NCI-H2171 treated with DMSO at 0.1 percent for 48 hours (cell line): ENCODE measurements around the gene ZNF524.

Source experiments
- DNase-seq: peaks from one replicate; lab custom pipeline; 2025; lab: John Stamatoyannopoulos, UW

ZNF524 gene

GRCh38 chr19:55620410-55621204 lies 20.5 kb downstream of the ZNF524 start:
- no peak for DNase-seq

DNA sequence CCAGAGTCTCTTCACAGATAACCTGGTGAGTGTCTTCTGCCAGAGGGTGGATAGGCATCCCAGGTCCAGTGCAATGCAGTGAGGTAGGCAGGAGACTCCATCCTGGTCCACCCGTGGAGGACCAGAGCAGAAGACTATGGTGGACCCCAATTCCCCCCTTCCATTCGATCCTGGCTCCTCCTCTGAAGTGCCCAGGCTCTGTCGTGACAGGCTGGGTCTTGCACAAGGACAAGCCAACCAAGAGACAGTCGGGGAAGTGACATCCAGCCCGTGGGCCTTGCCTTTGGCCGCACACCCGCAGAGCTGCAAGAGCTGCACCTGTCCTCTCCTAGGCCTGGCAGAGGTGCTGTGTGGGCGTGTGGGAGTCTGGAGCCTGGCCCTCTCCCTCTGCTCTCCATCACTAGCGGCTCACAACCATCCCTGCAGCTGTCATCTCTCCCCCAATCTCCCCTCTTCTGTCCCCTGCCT lies 21.2 kb downstream of the ZNF524 start:
- DNase-seq = no peak

DNA sequence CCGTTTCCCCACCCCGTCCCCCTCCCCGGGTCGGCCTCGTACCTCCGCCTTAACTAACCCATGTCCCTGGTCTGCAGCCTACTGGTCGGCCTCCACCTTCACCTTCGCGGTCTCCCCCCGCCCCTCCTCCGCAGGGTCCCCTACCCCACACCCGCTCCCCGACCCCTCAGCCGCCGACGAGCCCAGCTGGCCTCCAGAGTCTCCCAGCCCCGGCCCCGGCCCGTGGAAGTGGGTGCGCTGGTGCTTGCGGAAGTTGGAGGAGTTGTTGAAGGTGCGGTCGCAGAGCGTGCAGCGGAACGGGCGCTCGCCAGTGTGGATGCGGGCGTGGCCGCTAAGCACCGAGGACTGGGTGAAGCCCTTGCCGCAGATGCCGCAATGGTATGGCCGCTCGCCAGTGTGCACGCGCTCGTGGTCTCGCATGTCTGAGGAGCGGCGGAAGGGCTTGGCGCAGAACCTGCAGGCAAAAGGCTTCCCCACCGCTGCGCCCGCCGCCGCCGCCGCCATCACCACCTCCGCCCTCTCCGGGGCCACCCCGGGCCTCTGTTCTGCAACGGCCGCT lies 21.7 kb downstream of the ZNF524 start:
- DNase-seq = no peak

- DNase-seq = peak; percentile 1
Measured at GRCh38 chr19:55622242-55622969, 22.3 kb downstream of the ZNF524 start.

GRCh38 chr19:55623130-55623529 lies 23.0 kb downstream of the ZNF524 start:
- no peak for DNase-seq

GRCh38 chr19:55623561-55623960 lies 23.5 kb downstream of the ZNF524 start:
- no peak for DNase-seq

DNA sequence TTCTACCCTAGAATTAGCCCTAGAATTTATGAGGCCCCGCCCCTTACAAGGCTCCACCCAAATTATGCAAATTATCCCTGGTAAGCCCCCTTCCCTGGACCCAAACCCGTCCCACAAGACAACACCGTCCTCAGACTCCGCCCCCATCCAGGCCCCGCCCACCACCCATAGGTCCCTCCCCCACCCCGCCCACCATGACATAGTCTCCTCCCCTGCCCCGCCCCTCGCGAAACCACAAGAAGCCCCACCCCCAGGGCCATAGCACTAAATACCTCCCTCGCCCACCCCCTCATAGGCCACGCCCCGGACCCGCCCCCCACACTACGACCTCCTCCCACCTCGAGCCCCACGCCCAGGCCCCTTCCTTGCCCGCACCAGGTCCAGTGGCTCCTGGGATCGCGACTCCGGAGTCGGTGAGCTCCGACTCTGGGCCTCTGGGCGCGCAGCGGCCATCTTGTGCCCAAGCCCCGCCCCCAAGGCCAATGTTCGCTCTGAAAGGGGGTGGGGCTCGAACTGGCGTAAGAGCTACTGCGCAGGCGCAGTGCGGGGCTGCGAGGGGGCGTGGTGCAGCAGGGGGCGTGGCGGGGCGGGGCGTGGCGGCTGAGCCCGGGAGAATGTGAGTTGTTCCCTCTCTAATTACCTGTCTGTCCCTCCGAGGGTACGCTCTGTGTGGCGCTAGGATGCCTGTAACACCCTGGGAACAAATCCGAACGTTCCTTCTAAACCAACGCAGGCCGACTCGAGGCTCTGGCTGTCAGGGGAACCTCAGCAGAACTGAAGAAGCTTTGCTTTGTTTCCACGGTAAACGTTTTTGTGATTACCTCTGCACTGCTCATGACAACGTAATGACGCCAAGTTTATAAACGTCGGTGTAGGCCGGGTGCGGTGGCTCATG lies 24.3 kb downstream of the ZNF524 start, which contains the start of gene ZNF784:
TSS of gene ZNF784 (minus strand) at position 458 of the 895 bp plus-strand sequence. CDS start at position 453, 5 bp downstream.
- DNase-seq = peak; percentile 92

- DNase-seq = no peak
Measured at GRCh38 chr19:55625004-55625326, 24.9 kb downstream of the ZNF524 start.

DNA sequence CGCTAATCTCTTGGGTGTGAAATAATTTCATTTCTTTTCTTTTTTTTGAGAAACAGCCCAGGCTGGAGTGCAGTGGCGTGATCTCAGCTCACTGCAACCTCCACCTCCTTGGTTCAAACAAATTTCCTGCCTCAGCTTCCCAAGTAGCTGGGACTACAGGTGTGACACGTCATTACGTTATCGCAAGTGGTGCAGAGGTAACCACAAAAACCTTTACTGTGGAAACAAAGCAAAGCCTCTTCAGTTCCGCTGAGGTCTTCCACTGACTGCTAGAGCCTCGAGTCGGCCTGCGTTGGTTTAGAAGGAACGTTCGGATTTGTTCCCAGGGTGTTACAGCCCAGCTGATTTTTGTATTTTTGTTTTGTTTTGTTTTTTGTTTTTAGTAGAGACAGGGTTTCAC lies 26.3 kb downstream of the ZNF524 start:
- DNase-seq = no peak

DNA sequence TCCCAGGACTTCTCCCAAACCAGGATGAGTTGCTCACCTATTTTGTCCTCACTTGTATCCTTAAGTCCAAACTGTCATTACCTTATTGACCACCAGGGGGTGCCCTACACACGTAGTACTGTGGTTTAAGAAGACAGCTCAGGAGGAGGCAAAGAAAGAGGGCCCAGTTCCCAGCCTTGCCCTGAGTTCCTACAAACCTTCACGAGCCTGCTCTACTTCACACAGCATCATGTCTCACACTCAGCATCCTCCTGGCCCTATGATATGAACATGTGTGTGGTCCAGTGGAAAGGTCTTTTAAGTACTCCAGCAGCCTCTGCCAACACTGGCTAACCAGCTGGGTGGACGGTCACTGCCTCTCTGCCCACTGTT lies 32.4 kb downstream of the ZNF524 start:
- DNase-seq = peak; percentile 83

DNA sequence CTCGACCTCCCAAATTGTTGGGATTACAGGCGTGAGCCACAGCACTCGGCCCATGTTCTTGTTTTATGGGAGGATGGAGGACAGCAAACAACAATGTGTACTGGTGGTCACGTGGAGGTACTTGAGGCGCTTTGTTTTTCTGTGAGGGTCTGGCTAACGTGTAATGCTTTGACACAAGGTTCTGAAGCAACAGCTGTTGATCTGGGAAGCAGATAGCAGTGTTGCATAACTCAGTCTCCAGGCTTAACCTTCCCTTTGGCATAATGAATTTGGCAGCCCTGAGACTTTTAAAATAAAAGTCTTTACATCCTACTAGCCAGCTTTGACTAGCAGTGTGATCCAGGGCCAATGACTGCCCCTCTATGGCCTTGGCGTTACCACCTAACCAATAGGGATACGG lies 33.8 kb downstream of the ZNF524 start:
- DNase-seq = peak; percentile 8

DNA sequence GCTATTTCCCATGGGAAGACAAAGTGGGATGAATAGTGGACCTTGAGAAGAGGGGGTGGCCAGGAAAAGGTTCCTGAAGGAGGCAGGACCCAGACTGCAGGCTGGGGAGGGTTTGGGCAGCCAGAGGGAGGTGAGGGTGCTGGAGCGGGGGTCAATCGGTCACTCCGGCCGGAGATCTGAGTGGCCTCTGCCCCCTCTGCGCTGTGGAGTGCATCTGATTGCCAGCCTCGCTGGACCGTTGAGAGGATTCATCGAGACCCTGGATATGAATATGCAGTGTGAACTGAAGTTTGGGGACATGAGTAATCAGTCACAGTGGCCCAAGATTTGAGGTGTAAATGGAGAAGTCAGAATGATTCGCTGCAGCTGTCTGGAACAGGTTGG lies 35.2 kb downstream of the ZNF524 start:
- DNase-seq = no peak

DNA sequence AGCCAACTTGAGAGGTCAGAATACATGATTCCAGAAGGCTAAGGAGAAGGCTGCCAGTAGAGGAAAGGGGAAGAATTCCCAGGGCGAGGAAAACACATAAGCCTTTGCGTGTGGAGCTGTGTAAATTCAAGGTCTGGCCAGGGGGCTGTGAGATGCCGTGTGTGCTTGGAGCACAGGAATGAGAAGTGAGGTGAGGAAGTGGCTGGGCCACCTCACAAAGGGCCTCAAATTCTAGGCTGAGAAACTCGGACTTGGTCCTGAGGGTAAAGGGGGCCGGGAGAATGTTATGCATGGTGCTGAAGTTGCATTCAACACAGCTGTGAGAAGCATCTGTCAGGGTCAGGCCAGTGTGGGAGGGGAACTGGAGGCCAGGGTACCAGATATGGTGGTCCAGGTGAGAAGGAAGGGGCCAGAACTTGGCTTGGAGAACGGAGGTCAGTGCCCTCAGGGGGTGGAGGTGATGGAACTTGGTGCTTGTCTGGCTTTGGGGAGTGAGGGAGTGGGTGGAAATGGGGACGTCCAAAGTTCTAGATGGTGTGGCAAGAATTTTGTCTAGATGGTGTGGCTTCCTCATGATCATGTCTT lies 35.9 kb downstream of the ZNF524 start:
- DNase-seq = no peak

- DNase-seq = no peak
Measured at GRCh38 chr19:55636723-55637122, 36.6 kb downstream of the ZNF524 start.

DNA sequence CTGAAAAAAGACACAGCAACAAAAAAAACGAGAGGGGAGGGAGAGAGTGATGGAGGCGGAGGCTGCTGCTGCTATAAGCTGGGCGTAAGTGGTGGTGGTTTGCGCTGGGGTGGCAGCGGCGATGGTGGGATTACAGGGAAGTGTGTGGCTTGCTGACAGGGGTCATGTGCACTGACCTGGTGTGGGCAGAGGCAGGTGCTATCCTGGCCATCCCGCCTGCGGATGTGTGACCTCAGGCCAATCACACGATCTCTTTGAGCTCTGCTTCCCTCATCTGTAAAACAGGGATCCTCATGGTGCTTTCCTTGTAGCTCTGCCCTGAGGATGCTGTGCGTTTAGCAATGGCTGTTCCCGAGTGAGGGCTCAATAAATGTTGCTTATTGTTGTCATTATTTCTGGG lies 37.4 kb downstream of the ZNF524 start:
- DNase-seq = no peak

DNA sequence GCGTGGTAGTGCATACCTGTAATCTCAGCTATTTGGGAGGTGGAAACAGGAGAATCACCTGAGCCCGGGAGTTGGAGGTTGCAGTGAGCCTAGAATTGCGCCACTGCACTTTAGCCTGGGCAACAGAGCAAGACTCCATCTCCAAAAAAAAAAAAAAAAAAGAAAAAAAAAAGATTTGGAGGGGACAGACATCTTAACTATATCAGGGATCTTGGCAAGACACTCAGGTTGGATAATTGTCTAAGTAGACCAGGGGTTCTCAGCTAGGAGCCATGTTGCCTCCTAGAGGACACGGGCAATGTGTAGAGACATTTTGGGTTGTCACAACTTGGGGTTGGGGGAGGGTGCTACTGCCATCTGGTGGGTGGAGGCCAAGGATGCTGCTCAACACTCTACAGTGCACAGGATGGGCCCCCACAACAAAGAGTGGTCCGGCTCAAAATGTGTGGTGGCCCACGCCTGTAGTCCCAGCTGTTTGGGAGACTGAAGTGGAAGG lies 38.8 kb downstream of the ZNF524 start:
- peak; percentile 56 for DNase-seq

GRCh38 chr19:55640043-55640576 lies 40.0 kb downstream of the ZNF524 start:
- DNase-seq = no peak

GRCh38 chr19:55640577-55641425 lies 40.7 kb downstream of the ZNF524 start, which contains the start of gene ZNF580:
ZNF580 (plus strand) TSS chr19:55641002; CDS start chr19:55642509, 1,507 bp downstream.
- peak; percentile 69 for DNase-seq

- peak; percentile 69 for DNase-seq
Measured at GRCh38 chr19:55641426-55642152, 41.5 kb downstream of the ZNF524 start.
